OCI-LY1 (cell line): ENCODE results near the gene NUP214.

Experiments
- EZH2 ChIP-seq: fragments of 200-600 bp; sonication (generic), shearing (Covaris generic); IDR thresholded peaks from 2 replicates; pipeline ENCODE4 v1.8.0; 2017; ENCODE audit warnings: borderline replicate concordance, mixed run types, mild to moderate bottlenecking, antibody characterized with exemption, low read length, moderate library complexity, mixed read lengths
- TF ChIP-seq, protein P1 (sequence below): fragments of 200-600 bp; sonication (generic), shearing (Covaris generic); IDR thresholded peaks from 2 replicates; pipeline ENCODE4 v1.5.1; 2017; ENCODE audit warnings: mild to moderate bottlenecking, antibody characterized with exemption, low read length, moderate library complexity, mixed read lengths

DNA sequence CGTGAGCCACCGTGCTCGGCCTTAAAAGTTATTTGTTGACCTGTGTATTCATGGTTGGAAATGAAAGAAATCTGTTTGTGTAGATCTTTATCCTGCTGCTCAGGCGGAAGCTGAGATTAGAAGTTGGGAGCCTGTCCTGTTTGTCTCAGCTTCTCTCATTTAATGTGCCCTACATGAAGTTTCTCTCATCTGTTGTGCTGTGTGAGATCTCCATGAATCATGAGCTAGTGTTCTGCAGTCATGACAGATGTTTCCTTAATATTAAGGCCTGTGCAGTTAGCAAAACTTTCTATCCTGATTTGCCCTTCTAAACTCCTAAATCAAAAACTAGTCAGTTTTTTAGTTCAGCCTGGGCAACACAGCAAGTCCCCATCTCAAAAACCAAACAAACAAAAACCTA is 91.4 kb downstream of the NUP214 start:
- no peak for TF ChIP-seq EZH2
- TF ChIP-seq, protein P1, sequence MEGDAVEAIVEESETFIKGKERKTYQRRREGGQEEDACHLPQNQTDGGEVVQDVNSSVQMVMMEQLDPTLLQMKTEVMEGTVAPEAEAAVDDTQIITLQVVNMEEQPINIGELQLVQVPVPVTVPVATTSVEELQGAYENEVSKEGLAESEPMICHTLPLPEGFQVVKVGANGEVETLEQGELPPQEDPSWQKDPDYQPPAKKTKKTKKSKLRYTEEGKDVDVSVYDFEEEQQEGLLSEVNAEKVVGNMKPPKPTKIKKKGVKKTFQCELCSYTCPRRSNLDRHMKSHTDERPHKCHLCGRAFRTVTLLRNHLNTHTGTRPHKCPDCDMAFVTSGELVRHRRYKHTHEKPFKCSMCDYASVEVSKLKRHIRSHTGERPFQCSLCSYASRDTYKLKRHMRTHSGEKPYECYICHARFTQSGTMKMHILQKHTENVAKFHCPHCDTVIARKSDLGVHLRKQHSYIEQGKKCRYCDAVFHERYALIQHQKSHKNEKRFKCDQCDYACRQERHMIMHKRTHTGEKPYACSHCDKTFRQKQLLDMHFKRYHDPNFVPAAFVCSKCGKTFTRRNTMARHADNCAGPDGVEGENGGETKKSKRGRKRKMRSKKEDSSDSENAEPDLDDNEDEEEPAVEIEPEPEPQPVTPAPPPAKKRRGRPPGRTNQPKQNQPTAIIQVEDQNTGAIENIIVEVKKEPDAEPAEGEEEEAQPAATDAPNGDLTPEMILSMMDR = no peak
